MCF 10A (cell line): ENCODE measurements around the gene MRPS34. TPM values are rescaled to one million over a fixed set of nuclear protein-coding genes. Genes with fewer than 3 reads are reported as not detected.

Experiments
- BruUV-seq: library from RNA; stranded (reverse); fragments of 400-500 nt; replicated peaks from 2 replicates; lab custom pipeline; 2021; lab: Mats Ljungman, UMichigan
- CTCF ChIA-PET: fragments of 300-600 bp; sonication (Branson Sonifier 250); formaldehyde crosslinking; extraction: SDS; loops from one replicate; lab custom pipeline; 2021; ENCODE audit warnings: antibody characterized with exemption, inconsistent platforms; lab: Yijun Ruan, JAX
- POLR2A ChIA-PET: fragments of 300-600, 350-650 bp; sonication (Branson Sonifier 250); formaldehyde crosslinking; extraction: SDS; loops from one replicate; lab custom pipeline; 2020; ENCODE audit warnings: antibody characterized with exemption, inconsistent platforms; lab: Yijun Ruan, JAX
- DNase-seq: peaks from one replicate; pipeline ENCODE4 v3.0.0-alpha.2; 2018; ENCODE audit not compliant: unreplicated experiment
- H3K27ac Mint-ChIP-seq: one replicate; pipeline ENCODE4 v1.8.0; 2022; ENCODE audit warnings: mild to moderate bottlenecking, low read depth, mixed read lengths; ENCODE audit not compliant: unreplicated experiment
- H3K27me3 Mint-ChIP-seq: one replicate; pipeline ENCODE4 v1.8.0; 2022; ENCODE audit warnings: mixed read lengths; ENCODE audit not compliant: insufficient read depth, unreplicated experiment
- H3K36me3 Mint-ChIP-seq: one replicate; pipeline ENCODE4 v1.8.0; 2022; ENCODE audit warnings: mild to moderate bottlenecking, moderate library complexity, mixed read lengths; ENCODE audit not compliant: insufficient read depth, unreplicated experiment
- H3K4me1 Mint-ChIP-seq: one replicate; pipeline ENCODE4 v1.8.0; 2022; ENCODE audit warnings: mixed read lengths; ENCODE audit not compliant: insufficient read depth, unreplicated experiment
- H3K4me3 Mint-ChIP-seq: one replicate; pipeline ENCODE4 v1.8.0; 2022; ENCODE audit warnings: mild to moderate bottlenecking, moderate library complexity, mixed read lengths; ENCODE audit not compliant: unreplicated experiment
- H3K9me3 Mint-ChIP-seq: one replicate; pipeline ENCODE4 v1.8.0; 2022; ENCODE audit warnings: mixed read lengths; ENCODE audit not compliant: unreplicated experiment
- intact Hi-C: fragments of 100-400 bp; cut with micrococcal nuclease; formaldehyde crosslinking; loops from 2 replicates; pipeline ENCODE4 v1.14.1; 2022
- total RNA-seq: library from RNA; stranded (reverse); gene quantifications from 2 replicates; pipeline ENCODE4 v1.2.3, GENCODE V29; 2022
- TF ChIP-seq, protein P1 (sequence below): fragments of 200-600 bp; IDR thresholded peaks from one replicate; pipeline ENCODE4 v1.8.0; 2022; ENCODE audit warnings: antibody characterized with exemption, mild to moderate bottlenecking; ENCODE audit not compliant: unreplicated experiment

MRPS34 gene
- total RNA-seq, 1 experiment from 2014 or later: 102 TPM

GRCh38 chr16:1775006-1775845, 2.3 kb upstream of the MRPS34 start:
- H3K36me3 Mint-ChIP-seq: peaks cover 56% of the 10 kb centered on the region
- ChIA-PET POLR2A (interaction anchor here (0.6 to 7.7 kb wide), 5 partner anchors 6 to 439 kb away, joined by 3 to 137 read pairs (median 5); partner anchors contain the start of genes NUBP2, PGP, RPS2 and SPSB3), CTCF (interaction anchor here (0.7 to 1.7 kb wide), 4 partner anchors 51 to 230 kb away, joined by 3 to 7 read pairs (median 4); partner anchors contain the start of gene MAPK8IP3)
- no peak for DNase-seq
- peak overlapping the region; percentile 23 for H3K27ac Mint-ChIP-seq
- no peak overlapping the region for H3K4me3 Mint-ChIP-seq
- peaks cover 4% of the 10 kb centered on the region for H3K4me1 Mint-ChIP-seq
- TF ChIP-seq, protein P1, sequence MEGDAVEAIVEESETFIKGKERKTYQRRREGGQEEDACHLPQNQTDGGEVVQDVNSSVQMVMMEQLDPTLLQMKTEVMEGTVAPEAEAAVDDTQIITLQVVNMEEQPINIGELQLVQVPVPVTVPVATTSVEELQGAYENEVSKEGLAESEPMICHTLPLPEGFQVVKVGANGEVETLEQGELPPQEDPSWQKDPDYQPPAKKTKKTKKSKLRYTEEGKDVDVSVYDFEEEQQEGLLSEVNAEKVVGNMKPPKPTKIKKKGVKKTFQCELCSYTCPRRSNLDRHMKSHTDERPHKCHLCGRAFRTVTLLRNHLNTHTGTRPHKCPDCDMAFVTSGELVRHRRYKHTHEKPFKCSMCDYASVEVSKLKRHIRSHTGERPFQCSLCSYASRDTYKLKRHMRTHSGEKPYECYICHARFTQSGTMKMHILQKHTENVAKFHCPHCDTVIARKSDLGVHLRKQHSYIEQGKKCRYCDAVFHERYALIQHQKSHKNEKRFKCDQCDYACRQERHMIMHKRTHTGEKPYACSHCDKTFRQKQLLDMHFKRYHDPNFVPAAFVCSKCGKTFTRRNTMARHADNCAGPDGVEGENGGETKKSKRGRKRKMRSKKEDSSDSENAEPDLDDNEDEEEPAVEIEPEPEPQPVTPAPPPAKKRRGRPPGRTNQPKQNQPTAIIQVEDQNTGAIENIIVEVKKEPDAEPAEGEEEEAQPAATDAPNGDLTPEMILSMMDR: no peak
- no TSS peak for BruUV-seq
- intact Hi-C loops: no loop called here
- H3K9me3 Mint-ChIP-seq: no peaks in the 10 kb centered on the region
- H3K27me3 Mint-ChIP-seq: no peaks in the 10 kb centered on the region

- CTCF ChIA-PET: interaction anchor here (1.0 to 1.7 kb wide), 5 partner anchors 21 to 68 kb away, joined by 3 to 7 read pairs (median 4); partner anchors contain the start of gene MAPK8IP3
- no TSS peak for BruUV-seq
Measured at GRCh38 chr16:1774448-1774780, 1.5 kb upstream of the MRPS34 start.

GRCh38 chr16:1773703-1774447, 941 bp upstream of the MRPS34 start:
- no peak overlapping the region for H3K27ac Mint-ChIP-seq
- ChIA-PET POLR2A (interaction anchor here (0.7 to 7.7 kb wide), 12 partner anchors 8 to 235 kb away, joined by 3 to 137 read pairs (median 4); partner anchors contain the start of genes JPT2, MAPK8IP3, NUBP2 and RPS2), CTCF (interaction anchor here (0.7 to 1.7 kb wide), 6 partner anchors 9 to 68 kb away, joined by 3 to 7 read pairs (median 3); partner anchors contain the start of gene MAPK8IP3)
- H3K4me3 Mint-ChIP-seq: peak overlapping the region; percentile 80
- TF ChIP-seq, protein P1: no peak
- H3K4me1 Mint-ChIP-seq: peaks cover 7% of the 10 kb centered on the region
- intact Hi-C loops: no loop called here
- no TSS peak for BruUV-seq
- peaks cover 58% of the 10 kb centered on the region for H3K36me3 Mint-ChIP-seq
- no peaks in the 10 kb centered on the region for H3K9me3 Mint-ChIP-seq
- no peaks in the 10 kb centered on the region for H3K27me3 Mint-ChIP-seq
- DNase-seq: peak; percentile 20

More at GRCh38 chr16:1774448-1774780, 1.5 kb upstream of the MRPS34 start:
- Mint-ChIP-seq H3K4me1 (peaks cover 7% of the 10 kb centered on the region), H3K4me3 (peak overlapping the region; percentile 80), H3K9me3 (no peaks in the 10 kb centered on the region), H3K27ac (no peak overlapping the region), H3K36me3 (peaks cover 57% of the 10 kb centered on the region), H3K27me3 (no peaks in the 10 kb centered on the region)
- intact Hi-C loops: no loop called here
- TF ChIP-seq, protein P1: no peak
- DNase-seq: no peak
- POLR2A ChIA-PET: interaction anchor here (0.6 to 7.7 kb wide), 8 partner anchors 7 to 440 kb away, joined by 3 to 137 read pairs (median 4); partner anchors contain the start of genes NUBP2, PGP, RPS2 and SPSB3
